Measurements from ENCODE around the gene ZXDB. TPM values are rescaled to one million over a fixed set of nuclear protein-coding genes. Genes with fewer than 3 reads are reported as not detected.

The ZXDB gene
- total RNA-seq, 1 donor from 2014 or later, result 17.9 TPM

DNA sequence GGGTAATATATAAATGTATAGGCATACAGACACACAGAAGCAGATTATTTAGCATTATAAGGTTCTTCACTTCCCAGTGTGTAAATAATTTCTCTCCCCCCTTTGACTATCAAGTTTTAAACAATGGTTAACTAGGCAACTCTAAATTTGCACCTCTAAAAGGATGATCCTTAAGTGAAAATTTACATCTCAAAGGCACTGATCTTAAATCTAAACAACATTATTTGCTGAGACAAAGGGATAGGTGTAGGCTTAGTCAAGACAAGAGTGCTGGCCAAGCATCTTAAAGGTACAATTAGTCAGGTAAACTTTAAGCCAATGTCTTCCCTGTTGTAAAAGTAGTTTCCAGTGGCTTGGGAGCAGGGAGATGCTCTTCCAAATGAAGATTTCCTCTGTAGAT, 55.2 kb downstream of the ZXDB start:
- no peak for FAIRE-seq

More for the DNA sequence above, 55.2 kb downstream of the ZXDB start:
- Histone ChIP-seq H3K4me3 (ENCODE audit: low read depth, low read length) (no peak overlapping the region), H3K36me3 (ENCODE audit: control insufficient read depth, insufficient read depth, low read length) (no peaks in the 10 kb centered on the region), H3K27me3 (ENCODE audit: control insufficient read depth, insufficient read depth, low read length) (no peaks in the 10 kb centered on the region)
- no peak for TF ChIP-seq CTCF (IDR thresholded peaks at IDR 0.05; ENCODE audit: insufficient read depth, low read length, severe bottlenecking)
- no peak for DNase-seq (ENCODE audit: low read depth)

Other genes with a start within 250 kb of the ZXDB start
- gene NLRP2B, start 88.2 kb downstream of the ZXDB start, total RNA-seq, result not detected in 2 replicates

Measured in bronchial epithelial cell (primary cell).